Astrocyte of the hippocampus (primary cell): ENCODE data around the gene TP53BP2.
"Not testable (repeated sequence)": the region's sequence is repeated elsewhere in the genome, so short reads cannot be mapped to it uniquely, and the experiment has no call there.

ENCODE experiments used
- DNase-seq: peaks from one replicate; pipeline ENCODE4 v3.0.0; 2011; ENCODE audit warnings: low read depth, low spot score

TP53BP2 gene

DNA sequence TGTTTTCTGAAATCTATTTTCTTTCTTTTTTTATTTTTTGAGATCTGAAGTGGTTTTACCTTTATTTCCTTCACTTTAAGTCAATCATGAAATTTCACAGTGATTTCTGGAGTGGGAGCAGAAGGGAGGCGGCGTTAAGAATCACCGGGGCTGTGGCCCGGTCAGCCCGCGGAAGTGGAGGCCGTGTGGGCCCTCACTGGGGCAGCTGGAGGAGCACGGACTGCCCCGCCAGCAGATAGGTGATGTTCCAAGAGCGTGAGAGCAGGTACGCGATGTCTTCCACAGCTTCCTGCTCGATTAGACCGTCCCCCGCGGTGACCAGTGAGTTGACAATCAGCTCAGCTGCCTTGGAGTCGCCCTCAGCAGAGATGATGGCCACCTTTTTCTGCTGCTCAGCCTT is 10.6 kb upstream of the TP53BP2 start:
- no peak for DNase-seq

DNA sequence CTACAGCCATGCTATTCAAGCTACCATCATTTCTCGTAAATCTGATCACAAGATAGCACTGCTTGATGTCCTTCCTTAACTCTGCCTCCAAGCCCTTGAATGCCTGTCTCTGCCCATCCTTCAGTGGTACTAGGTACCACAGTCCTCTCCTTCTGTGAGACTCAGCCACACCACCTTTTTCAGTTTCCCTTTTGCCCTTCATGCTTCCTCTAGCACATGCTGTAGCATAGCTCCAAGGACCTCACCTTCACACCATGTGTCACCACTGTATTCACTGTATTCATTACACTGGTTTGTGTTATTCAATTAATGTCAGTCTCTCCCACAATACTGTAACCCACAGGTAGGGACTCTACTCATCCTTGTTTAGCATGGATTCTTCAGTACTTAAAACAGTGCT is 8.0 kb upstream of the TP53BP2 start:
- DNase-seq: no peak

DNA sequence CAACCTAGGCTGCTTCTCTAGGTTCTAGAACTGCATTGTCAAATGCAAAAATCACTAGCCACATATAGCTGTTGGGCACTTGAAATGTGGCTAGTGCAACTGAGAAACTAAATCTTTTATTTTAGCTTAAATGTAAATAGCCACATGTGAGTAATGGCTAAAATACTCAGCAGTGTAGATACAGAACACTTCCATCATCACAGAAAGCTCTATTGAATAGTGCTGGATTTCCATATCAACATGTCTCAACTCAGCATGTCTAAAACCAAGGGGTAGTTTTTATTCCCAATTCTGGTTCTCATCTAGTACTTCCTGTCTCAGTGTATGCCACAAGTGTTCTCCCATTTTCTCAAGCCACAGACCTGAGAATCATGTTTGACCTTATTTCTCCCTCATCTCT is 7.5 kb upstream of the TP53BP2 start:
- no peak for DNase-seq

- DNase-seq: no peak
Observed at GRCh38 chr1:223852337-223852736, 6.6 kb upstream of the TP53BP2 start.

DNA sequence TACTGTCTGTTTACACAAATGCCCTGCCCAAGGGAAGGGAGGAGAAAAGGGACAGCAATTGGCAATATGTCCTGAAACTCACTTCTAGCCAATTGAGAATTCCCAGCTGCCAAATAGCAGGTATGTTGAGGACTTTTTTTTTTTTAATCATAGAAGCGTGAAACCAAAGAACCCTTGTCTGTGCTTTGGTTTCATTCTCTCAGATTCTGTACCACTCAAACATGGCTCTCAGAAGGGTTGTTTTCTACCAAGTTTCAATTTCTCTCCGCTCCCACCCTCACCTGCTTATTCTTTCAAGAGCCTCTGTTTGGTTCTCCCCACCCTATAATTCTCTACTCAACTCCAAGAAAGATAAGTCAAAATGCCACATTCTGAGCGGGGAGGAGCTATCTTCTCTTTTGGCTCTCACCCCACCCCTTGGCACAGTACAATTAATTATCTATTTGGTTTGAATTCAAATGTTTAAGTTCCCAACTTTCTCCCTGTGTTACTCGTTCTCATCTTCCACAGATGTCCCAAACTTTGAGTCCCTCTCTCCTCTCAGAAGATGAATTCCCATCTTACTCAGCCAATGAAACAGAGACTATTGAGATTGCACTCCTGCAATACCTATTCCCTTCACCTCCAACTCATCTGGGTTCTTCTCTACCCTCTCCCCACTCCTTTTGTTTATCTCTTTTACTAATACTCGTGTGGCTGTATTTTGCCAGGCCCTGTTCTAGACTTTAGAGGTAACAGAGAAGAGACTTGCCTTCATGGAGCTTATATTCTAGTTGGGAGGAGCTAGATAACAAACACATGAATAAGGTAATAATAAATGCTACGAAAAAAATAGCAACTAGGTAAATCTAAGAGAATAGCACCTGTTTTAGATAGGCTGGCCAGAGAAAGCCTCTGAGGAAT is 3.9 kb upstream of the TP53BP2 start:
- no peak for DNase-seq

- DNase-seq: no peak
Observed at GRCh38 chr1:223848536-223848935, 2.8 kb upstream of the TP53BP2 start.

GRCh38 chr1:223847781-223848345 is 2.1 kb upstream of the TP53BP2 start:
- no peak for DNase-seq

- DNase-seq: peak; percentile 85
Observed at GRCh38 chr1:223845037-223845809, 524 bp downstream of the TP53BP2 start.

- no peak for DNase-seq
Observed at GRCh38 chr1:223844787-223845036, 1.0 kb downstream of the TP53BP2 start.

DNA sequence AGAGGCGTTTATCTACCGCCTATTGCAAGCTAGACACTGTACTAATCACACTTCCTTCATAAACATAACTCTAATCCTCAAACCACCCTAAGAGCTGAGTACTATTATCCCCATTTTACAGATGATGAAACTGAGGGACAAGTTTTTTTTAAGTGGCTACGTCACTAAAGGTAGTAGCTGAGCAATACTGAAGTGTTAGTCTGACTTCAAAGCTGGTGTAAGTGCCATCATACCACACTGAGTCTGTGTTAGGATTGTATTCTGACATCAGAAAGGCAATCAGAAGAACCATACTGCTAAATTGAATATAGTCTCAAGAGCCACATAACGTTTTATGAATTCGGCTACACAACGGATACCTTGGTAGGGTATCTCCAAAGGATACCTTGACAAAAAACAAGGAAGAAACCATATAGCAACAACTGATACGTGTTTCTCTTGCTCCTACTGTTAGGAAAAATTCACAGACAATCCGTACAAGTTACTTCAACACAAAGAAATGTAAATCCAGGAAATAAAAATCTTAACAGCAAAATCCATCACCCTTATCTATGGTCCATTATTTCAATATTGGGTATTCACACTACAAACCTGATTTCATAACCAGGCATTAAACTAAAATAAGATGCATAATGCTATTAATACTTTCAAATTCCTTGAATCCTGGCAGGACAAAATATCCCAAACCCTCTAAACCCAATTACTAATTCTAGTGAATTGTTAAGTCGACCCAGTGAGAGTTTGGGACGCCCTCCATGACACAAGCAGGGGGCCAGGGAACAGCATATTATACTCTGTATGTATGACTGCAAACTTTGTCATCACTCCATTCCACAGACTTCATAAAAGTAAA is 1.6 kb downstream of the TP53BP2 start:
- no peak for DNase-seq

DNA sequence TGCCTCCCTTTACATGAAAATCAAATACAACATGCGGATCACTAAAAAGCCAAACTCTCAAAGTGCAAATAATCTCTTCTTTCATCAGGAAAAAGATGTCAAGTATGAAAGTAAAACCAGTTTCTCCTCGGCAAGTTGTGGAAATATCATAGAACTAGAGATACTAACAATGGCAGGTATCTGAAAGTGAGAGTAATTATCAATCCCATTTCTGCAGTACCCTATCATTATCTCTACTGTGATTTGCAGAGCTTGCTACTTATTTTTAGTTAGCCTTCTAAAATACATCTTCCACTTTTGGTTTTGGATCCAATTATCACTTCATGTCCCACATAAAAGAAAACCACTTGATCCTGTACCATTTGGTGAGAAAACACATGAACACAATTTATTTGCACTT is 3.0 kb downstream of the TP53BP2 start:
- no peak for DNase-seq

DNA sequence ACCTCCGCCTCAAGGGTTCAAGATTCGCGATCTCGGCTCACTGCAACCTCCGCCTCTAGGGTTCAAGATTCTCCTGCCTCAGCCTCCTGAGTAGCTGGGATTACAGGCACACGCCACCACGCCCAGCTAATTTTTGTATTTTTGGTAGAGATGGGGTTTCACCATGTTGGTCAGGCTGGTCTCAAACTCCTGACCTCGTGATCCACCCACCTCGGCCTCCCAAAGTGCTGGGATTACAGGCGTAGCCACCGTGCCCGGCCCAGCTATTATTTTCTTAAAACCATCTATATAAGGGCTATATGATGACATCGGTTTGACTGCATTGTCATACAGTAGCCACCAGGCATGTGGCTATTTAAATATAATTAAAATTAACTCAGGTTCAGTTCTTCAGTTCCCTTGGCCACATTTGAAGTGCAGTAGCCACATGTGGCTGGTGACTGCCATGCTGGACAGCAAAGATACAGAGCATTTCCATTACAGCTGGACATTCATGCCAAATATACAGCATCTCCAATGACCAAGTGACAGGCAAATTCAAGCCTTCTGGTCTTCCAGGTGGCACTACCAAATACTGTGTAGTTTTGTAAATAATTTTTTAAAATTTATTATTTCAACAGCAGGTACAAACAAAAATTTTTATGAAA is 3.6 kb downstream of the TP53BP2 start:
- DNase-seq: not testable (repeated sequence)

GRCh38 chr1:223840254-223840653 is 5.5 kb downstream of the TP53BP2 start:
- DNase-seq: no peak

GRCh38 chr1:223838125-223838854 is 7.5 kb downstream of the TP53BP2 start:
- no peak for DNase-seq

- no peak for DNase-seq
Observed at GRCh38 chr1:223837687-223838086, 8.1 kb downstream of the TP53BP2 start.

DNA sequence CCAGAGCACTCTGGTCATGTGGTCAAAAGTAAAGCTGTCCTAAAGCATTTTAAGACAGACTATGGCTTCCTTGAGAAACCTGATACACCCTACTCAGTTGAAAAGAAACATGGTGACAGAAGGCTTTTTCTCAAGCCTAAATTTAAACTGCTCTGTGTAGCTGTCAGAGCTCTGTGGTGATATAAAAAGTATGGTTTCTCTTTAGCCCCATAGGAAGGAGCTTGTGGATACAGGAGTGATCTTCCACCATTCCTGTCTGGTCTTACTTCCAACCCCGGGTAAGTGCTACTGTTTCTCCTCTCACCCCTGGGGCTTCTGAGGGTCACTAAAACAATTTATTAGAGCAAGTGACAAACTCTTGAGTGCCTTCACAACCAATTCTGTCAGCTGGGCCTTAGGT is 8.5 kb downstream of the TP53BP2 start:
- no peak for DNase-seq

- DNase-seq: no peak
Observed at GRCh38 chr1:223836586-223836985, 9.2 kb downstream of the TP53BP2 start.

DNA sequence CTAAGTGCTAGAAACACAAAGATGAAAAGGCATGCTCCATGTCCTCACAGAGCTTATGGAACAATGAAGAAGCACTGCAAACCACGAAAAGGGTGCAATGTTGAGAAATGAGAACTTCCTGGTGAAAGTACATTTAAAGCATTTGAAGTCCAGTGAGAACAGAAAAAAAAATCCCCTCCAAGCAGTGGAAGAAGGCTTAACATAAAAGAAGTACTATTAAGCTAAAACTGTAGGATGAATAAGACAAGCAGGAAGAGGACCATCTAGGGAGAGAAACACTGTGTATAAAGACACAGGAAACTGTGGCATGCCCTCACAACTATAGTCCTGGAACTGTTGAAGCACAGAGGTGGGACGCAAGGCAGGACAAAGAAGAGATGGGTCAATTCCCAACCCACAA is 10.0 kb downstream of the TP53BP2 start:
- DNase-seq: no peak

DNA sequence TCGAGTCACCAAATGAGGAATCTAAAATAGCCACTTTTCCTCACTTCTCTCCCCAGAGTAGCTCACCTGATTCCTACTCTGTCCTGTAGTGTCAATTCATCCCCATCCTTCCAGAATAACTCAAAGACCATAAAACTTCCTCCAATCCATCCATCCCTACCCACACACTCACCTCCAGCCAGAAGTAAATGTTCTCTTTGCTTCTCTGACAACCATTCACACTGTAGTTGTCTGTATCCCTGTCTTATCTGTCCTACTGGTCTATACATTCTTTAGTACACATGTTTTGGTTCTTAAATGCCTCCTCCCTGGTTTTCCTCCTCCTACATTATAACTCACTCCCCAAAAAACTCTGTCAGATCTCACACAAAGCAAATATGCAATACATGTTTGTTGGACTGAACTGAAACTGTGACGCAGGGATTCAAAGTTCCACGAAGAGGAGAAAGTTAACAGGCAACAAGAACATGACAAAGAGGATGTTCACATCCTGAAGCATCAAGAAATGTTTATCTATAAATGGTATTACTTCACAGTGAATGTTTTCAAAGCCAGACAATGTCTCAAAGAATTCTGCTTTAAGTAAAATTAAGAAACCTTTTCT is 11.0 kb downstream of the TP53BP2 start:
- no peak for DNase-seq

- DNase-seq: no peak
Observed at GRCh38 chr1:223833948-223834347, 11.8 kb downstream of the TP53BP2 start.

DNA sequence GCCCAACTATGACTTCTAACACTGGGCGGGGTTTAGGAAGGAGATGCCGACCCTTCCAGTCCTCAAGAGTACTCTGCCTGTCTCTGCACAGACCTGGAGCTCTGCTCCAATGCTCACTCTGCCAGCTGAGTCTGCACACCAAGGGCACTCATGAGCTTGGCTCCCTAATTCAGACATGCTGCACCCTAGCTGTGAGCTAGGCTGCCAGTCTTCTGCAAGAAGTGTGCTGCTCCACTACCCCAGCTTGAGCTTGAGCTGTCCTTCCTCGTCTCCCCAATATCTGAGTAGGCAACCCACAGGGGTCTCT is 13.2 kb downstream of the TP53BP2 start:
- DNase-seq: no peak
